ENCODE measurements around the gene FBXW7. TPM values are rescaled to one million over a fixed set of nuclear protein-coding genes. Genes with fewer than 3 reads are reported as not detected.

FBXW7 gene
- total and polyA plus RNA-seq, 2 experiments from 2014 or later: 19.7 to 67.7 TPM

- no peak overlapping the region for H3K4me3 ChIP-seq
- no peak for DNase-seq (ENCODE audit: low read depth in 1 of 2, low spot score in 1 of 2)
- H3K27me3 ChIP-seq: no peaks in the 10 kb centered on the region
- no peaks in the 10 kb centered on the region for H3K36me3 ChIP-seq
- no peak overlapping the region for H3K27ac ChIP-seq
- TF ChIP-seq, protein P1, sequence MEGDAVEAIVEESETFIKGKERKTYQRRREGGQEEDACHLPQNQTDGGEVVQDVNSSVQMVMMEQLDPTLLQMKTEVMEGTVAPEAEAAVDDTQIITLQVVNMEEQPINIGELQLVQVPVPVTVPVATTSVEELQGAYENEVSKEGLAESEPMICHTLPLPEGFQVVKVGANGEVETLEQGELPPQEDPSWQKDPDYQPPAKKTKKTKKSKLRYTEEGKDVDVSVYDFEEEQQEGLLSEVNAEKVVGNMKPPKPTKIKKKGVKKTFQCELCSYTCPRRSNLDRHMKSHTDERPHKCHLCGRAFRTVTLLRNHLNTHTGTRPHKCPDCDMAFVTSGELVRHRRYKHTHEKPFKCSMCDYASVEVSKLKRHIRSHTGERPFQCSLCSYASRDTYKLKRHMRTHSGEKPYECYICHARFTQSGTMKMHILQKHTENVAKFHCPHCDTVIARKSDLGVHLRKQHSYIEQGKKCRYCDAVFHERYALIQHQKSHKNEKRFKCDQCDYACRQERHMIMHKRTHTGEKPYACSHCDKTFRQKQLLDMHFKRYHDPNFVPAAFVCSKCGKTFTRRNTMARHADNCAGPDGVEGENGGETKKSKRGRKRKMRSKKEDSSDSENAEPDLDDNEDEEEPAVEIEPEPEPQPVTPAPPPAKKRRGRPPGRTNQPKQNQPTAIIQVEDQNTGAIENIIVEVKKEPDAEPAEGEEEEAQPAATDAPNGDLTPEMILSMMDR (IDR thresholded peaks at IDR 0.05; ENCODE audit: low read depth, low read length): no peak
- H3K9me3 ChIP-seq (ENCODE audit: low read depth): no peaks in the 10 kb centered on the region
- no peaks in the 10 kb centered on the region for H3K4me1 ChIP-seq (ENCODE audit: low read depth)
These were observed 176.5 kb downstream of the FBXW7 start for GRCh38 chr4:152359208-152360044.

DNA sequence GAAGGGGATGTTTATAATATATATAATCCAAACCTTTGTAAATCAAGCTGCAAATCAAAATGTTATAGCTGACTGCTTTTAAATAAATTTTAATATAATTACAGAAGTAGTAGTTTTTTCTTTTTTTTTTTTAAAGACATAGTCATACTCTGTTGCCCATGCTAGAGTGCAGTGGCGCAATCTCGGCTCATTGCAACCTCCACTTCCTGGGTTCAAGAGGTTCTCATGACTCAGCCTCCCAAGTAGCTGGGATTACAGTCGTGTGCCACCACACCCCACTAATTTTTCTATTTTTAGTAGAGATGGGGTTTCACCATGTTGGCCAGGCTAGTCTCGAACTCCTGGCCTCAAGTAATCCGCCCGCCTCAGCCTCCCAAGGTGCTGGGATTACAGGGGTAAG, 178.7 kb downstream of the FBXW7 start:
- Histone ChIP-seq H3K4me3 (no peak overlapping the region), H3K27me3 (no peaks in the 10 kb centered on the region), H3K9me3 (ENCODE audit: low read depth) (no peaks in the 10 kb centered on the region), H3K4me1 (ENCODE audit: low read depth) (peaks cover 1% of the 10 kb centered on the region), H3K36me3 (no peaks in the 10 kb centered on the region), H3K27ac (no peak overlapping the region)
- TF ChIP-seq, protein P1 (IDR thresholded peaks at IDR 0.05; ENCODE audit: low read depth, low read length): no peak
- DNase-seq (ENCODE audit: low read depth in 1 of 2, low spot score in 1 of 2): peak in 1 of 2 donors; percentile 50

DNA sequence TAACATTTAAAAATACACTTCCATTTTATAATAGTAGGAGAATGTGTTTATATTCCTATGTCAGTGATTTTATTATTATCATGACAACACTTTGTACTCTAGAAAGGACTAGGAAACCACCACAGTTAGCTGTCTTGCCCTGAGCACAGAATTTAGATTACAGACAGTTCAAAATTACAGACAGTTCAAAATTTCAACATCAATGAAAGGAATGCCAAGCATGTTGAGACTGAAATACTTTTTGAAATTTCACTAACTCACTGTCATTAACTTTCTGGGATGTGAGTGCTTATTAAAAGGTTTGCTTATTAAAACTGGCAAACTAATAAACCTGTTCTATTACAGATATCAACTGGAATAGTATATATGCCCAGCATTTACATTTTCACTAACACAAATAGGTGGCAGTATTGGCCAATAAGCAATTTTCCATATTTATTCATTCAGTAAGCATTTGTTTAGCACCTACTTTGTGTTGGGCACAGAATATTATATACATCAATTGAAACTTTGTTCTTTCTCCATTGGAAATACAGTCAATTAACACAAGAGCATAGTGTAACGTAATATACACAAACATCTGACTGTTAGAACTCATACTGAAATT, 179.4 kb downstream of the FBXW7 start:
- peak in 1 of 2 donors; percentile 61 for DNase-seq (ENCODE audit: low read depth in 1 of 2, low spot score in 1 of 2)
- Histone ChIP-seq H3K27ac (no peak overlapping the region), H3K9me3 (ENCODE audit: low read depth) (no peaks in the 10 kb centered on the region), H3K27me3 (no peaks in the 10 kb centered on the region), H3K4me1 (ENCODE audit: low read depth) (peaks cover 5% of the 10 kb centered on the region), H3K36me3 (no peaks in the 10 kb centered on the region), H3K4me3 (no peak overlapping the region)
- TF ChIP-seq, protein P1 (IDR thresholded peaks at IDR 0.05; ENCODE audit: low read depth, low read length): no peak

DNA sequence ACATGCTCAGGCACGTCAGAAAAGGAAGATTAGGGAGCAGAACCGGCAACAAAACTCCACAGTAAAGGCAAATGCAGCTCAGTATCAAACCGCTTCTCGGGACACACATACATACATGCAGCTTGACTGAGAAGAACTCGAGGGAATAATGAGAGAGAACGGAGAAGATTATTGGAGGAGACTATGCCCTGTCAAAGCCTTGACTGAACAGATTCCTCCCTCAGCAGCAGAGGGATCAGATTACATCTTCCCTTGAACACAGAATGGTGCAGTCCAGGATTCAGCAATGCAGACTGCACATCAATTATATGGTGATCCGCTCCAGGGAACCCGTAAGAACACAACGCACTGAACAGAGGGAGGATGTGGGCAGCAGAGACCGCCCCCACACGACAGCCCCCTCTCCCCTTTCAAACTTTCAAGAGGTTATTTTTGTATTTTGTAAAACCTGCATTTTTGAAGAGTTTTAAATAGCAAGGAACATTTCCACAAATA, 183.2 kb downstream of the FBXW7 start:
- Histone ChIP-seq H3K4me3 (peak overlapping the region; percentile 6), H3K36me3 (no peaks in the 10 kb centered on the region), H3K27ac (peak overlapping the region; percentile 9), H3K4me1 (ENCODE audit: low read depth) (peaks cover 7% of the 10 kb centered on the region), H3K27me3 (no peaks in the 10 kb centered on the region), H3K9me3 (ENCODE audit: low read depth) (no peaks in the 10 kb centered on the region)
- TF ChIP-seq, protein P1 (IDR thresholded peaks at IDR 0.05; ENCODE audit: low read depth, low read length): no peak
- DNase-seq (ENCODE audit: low read depth in 1 of 2, low spot score in 1 of 2): peak; percentile 73 to 97

DNA sequence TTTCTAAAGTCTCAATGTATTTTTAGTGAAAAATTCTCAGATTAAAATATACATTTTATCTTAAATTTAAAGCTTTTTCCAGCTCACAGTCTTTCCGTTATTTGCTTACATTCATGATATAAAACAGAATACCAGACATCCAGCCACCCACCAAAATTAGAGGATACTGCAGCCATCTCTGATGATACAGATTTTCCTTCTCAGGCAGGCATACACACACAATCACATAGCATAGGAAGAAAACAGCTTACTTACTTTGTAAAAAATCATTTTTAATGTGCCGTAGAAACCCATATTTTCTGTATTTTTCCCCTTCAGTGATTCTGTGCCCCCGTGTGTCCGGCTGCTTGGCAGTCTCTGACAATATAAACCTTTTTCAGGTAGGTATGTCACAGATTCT, 183.7 kb downstream of the FBXW7 start:
- no peak for DNase-seq (ENCODE audit: low read depth in 1 of 2, low spot score in 1 of 2)
- Histone ChIP-seq H3K27ac (peak overlapping the region; percentile 9), H3K4me3 (peak overlapping the region; percentile 6), H3K9me3 (ENCODE audit: low read depth) (no peaks in the 10 kb centered on the region), H3K27me3 (no peaks in the 10 kb centered on the region), H3K4me1 (ENCODE audit: low read depth) (peaks cover 7% of the 10 kb centered on the region), H3K36me3 (no peaks in the 10 kb centered on the region)
- TF ChIP-seq, protein P1 (IDR thresholded peaks at IDR 0.05; ENCODE audit: low read depth, low read length): no peak
